SK-N-MC (cell line): ENCODE data around the gene NFATC2.

Experiments used
- DNase-seq: peaks from one replicate; pipeline ENCODE4 v3.0.0-alpha.2; 2011; ENCODE audit warnings: low read depth, low spot score
- H3K27ac ChIP-seq: fragments of 200-600 bp; sonication (generic); 2 replicates; pipeline ENCODE4 v1.5.1; 2016; ENCODE audit warnings: mixed run types
- H3K36me3 ChIP-seq: fragments of 200-600 bp; sonication (generic); 2 replicates; pipeline ENCODE4 v1.6.1; 2017; ENCODE audit warnings: antibody characterized with exemption, low read length, mixed read lengths; ENCODE audit not compliant: insufficient read depth
- H3K4me3 ChIP-seq: fragments of 200-600 bp; sonication (generic); 2 replicates; pipeline ENCODE4 v1.5.1; 2016
- H3K9ac ChIP-seq: fragments of 200-600 bp; sonication (generic); 2 replicates; pipeline ENCODE4 v1.8.0; 2017; ENCODE audit warnings: mixed run types, mixed read lengths; ENCODE audit not compliant: insufficient read length
- H3K9me3 ChIP-seq: fragments of 200-600 bp; sonication (generic); 2 replicates; pipeline ENCODE4 v1.6.1; 2017; ENCODE audit warnings: low read depth, mild to moderate bottlenecking, antibody characterized with exemption, low read length, moderate library complexity, mixed read lengths
- EZH2 ChIP-seq: fragments of 200-600 bp; sonication (generic); IDR thresholded peaks from one replicate; pipeline ENCODE4 v1.6.1; 2017; ENCODE audit warnings: antibody characterized with exemption
- FOXP2 ChIP-seq: optimal IDR thresholded peaks from 2 replicates; pipeline ENCODE3; 2011; ENCODE audit warnings: mild to moderate bottlenecking, moderate library complexity; ENCODE audit not compliant: insufficient read depth; ENCODE audit errors: extremely low read length, control extremely low read depth
- POLR2AphosphoS5 ChIP-seq: IDR thresholded peaks from 2 replicates; pipeline ENCODE4 v1.6.1; 2012; ENCODE audit warnings: mild to moderate bottlenecking, low read depth, low read length, borderline replicate concordance

NFATC2 gene

DNA sequence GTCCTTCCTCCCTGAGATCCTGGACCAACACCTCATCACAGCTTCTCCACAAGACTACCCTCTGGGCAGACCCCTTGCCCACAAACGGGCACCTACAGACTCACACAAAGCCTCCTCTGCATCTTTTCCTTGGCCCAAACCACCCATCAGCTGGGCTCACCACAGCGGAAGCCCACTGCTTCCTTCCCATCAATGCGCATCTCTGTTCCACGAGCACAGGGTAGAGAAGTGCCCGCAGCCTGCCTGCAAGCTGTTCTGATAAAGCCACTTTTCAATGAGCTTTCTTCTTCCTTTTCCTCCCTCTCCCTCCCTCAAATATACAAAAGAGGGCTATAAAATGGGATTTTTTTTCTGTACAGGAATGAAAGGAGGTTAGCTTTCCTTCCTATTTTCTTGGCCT is 111.2 kb downstream of the NFATC2 start:
- Histone ChIP-seq H3K9ac (no peak overlapping the region), H3K9me3 (no peaks in the 10 kb centered on the region), H3K4me3 (no peak overlapping the region), H3K27ac (no peak overlapping the region), H3K36me3 (no peaks in the 10 kb centered on the region)
- TF ChIP-seq POLR2AphosphoS5 (no peak), EZH2 (no peak), FOXP2 (no peak)
- no peak for DNase-seq

DNA sequence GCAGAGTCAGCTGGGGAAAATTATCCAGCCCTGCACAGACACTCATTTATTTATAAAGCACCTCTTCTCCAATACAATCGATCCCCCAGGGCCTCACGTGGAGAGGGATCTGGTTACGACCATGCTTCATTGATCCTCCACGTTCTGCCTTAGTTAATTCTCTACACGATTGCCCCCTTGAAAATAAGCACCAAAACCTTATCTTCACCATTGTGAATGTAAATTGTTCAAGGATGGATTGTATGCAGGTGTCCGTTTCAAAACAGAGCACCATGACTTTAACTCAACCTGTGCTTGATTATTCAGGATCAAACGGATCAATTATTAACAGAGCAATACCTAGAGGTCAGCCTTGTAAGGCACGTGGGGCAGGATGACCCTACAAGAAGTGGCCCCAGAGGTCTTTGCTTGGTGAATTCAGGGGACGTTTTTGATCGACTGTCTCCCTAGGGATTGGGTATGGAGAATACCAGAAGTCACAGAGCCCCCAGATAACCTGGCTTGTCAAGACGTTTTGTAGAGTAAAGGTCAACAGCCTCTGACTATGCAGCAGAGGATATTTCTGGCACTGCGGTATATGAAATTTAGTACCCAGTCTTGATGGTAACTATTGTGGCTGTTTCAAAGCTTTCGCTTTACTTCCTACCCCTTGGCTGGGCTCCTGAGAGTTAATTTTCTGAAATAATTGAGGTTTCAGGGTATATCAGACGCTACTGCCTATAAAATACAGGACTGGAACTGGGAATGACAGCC is 112.1 kb downstream of the NFATC2 start:
- Histone ChIP-seq H3K36me3 (no peaks in the 10 kb centered on the region), H3K4me3 (no peak overlapping the region), H3K9ac (no peak overlapping the region)

DNA sequence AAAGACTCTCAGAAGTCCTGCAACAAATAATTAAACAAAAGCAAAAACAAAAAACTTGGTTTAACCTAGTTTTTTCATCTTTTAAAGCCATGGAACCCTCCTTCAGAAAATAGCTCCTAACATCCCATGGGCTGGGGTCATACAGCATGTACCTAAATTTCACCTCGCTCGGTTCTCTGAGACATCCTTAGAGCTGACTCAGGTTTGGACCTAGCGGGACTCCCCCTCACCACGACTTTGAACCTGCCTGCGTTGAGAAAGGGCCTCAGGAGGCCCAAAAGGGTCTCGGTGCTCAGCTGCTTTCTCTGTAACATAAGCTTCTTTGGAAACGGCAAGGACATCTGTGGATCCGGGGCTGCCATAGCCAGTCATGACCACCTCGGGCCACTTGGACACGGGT is 112.8 kb downstream of the NFATC2 start:
- no peak for TF ChIP-seq EZH2
- TF ChIP-seq FOXP2, result no peak
- TF ChIP-seq POLR2AphosphoS5, result no peak
- Histone ChIP-seq H3K9me3 (no peaks in the 10 kb centered on the region), H3K4me3 (no peak overlapping the region), H3K9ac (no peak overlapping the region), H3K27ac (no peak overlapping the region), H3K36me3 (no peaks in the 10 kb centered on the region)
- DNase-seq, result no peak

More for the DNA sequence above, 112.1 kb downstream of the NFATC2 start:
- Histone ChIP-seq H3K9me3 (no peaks in the 10 kb centered on the region), H3K27ac (no peak overlapping the region)
- TF ChIP-seq POLR2AphosphoS5 (no peak), EZH2 (no peak), FOXP2 (no peak)
- no peak for DNase-seq

DNA sequence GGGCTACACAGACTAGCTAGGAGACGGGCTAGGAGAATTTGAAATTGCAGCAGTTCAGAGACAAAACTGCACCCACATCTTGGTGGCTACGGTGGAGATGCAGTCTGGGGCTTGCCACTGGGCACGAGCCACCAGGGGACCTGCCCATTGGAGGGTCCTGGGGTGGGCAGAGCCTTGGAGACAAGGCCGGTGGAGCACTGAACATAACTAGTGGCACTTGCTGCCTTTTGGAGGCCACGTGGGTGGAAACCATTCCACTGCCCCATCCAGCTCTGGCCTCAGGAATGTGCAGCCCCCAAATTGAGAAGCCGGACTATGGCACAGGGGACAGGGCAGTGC is 113.4 kb downstream of the NFATC2 start:
- TF ChIP-seq EZH2, result no peak
- TF ChIP-seq POLR2AphosphoS5, result no peak
- TF ChIP-seq FOXP2, result no peak
- H3K9ac ChIP-seq, result no peak overlapping the region
- H3K27ac ChIP-seq, result no peak overlapping the region
- H3K36me3 ChIP-seq, result no peaks in the 10 kb centered on the region
- no peaks in the 10 kb centered on the region for H3K9me3 ChIP-seq
- no peak for DNase-seq
- no peak overlapping the region for H3K4me3 ChIP-seq

DNA sequence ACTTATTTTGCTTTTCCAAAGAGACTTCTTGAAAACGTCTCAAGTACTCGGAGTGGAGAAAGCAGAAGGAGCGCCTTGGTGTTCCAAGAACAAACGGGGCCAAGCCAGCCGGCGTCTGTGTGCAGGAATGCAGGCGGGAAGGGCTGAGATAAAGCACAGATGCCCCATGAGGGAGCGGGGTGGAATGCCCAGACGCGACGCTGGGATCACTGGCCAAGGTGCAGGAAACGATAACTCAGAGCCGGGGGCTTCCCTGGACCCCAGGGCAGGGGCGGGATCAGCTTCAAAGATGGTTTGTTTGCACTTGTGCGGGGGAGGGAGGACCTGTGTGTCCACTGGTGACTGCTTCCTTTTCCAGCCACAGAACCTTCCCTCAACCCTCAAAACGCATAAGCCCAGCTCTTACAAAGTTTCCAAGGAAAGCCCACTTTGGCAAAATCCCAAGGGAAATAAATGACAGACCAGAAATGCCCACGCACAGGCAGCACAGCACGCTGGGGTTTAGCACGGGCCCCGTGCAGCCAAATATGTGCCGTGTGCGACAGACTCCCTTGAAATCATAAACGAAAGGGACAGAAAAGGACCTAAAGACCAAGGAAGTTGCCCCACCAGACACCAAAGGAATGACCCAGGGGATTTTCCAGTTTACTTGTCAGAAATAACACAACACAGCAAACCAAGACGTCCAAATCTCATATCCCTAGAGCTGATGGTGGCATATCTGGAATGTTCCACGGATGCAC is 113.9 kb downstream of the NFATC2 start:
- no peak overlapping the region for H3K9ac ChIP-seq
- no peaks in the 10 kb centered on the region for H3K36me3 ChIP-seq
- H3K4me3 ChIP-seq, result no peak overlapping the region
- no peak for TF ChIP-seq POLR2AphosphoS5
- no peak for TF ChIP-seq FOXP2
- no peak for TF ChIP-seq EZH2
- H3K27ac ChIP-seq, result no peak overlapping the region
- DNase-seq, result no peak
- no peaks in the 10 kb centered on the region for H3K9me3 ChIP-seq

DNA sequence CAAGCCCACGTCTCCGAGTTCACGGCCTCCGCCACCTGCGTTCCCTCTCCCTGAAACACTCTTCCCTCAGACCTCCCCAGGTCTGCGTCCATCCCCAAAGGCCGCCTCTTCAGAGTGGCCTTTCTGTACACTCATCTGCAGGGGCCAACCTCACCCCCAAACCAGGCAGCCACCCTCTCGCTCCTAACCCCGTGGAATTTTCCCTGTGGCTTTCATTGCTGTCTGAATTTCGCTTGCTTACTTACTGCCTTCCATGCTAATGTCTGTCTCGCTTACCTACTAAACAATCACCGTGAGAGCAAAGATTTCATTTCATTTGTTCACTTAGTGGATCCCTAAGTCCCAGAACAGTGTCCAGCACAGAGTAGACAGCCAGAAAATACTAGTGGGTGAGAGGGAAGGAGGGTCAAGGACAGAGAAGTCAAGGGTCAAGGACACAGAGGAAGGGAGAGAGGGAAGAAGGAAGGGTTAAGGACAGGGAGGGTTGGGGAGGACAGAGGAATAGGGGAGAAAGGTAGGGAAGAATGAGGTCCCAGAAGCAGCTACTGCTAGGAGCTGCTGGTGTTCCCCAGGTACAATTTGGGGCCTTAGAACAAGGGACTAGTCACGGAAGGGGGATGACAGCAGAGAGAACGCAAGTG is 114.7 kb downstream of the NFATC2 start:
- H3K4me3 ChIP-seq, result no peak overlapping the region
- no peaks in the 10 kb centered on the region for H3K9me3 ChIP-seq
- no peak for DNase-seq
- no peaks in the 10 kb centered on the region for H3K36me3 ChIP-seq
- no peak overlapping the region for H3K9ac ChIP-seq
- no peak for TF ChIP-seq EZH2
- no peak for TF ChIP-seq FOXP2
- no peak for TF ChIP-seq POLR2AphosphoS5
- no peak overlapping the region for H3K27ac ChIP-seq

DNA sequence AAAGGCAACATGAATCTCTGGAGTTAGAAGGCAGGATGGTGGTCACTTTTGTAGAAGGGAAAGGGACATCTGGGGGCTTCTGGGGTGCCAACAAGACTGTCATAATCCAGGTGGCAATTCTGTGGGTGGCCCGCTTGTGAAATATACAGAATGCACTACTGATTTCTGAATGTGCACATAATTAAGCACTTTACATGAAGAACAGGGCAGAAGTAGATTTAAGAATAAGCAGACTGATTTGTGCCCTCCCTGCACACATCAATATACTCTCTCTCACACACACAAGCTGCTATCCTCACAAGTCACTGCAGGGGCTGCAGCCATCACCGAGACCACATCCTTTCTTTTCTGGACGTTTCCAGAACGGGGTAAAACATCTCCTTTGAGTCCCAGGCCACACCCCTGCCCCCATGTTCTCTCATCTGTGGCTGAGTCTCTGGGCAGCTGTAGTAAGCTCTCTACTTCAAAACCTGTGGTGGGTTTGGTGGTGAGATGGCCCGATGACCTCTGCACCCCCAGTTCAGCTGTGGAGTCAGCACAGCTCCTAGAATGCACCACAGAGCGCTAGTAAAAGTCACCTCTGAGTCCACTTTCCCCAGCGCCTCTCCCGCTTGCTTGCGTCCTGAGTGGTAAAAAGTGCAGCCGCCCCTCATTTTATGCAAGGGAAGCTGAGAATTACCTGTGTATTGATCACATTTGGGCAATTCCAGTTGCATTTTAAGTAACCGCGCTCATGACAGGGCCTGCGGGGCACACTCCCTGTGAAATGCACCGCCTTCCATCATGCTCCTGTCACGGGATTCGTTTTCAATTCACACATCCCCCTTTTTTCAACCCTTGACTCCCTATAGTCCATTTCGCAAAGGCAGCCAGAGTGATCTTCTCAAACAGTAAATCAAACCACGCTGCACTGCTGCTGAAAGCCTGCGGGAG is 115.5 kb downstream of the NFATC2 start:
- H3K4me3 ChIP-seq, result no peak overlapping the region
- no peak for TF ChIP-seq EZH2
- no peak for TF ChIP-seq FOXP2
- TF ChIP-seq POLR2AphosphoS5, result no peak
- H3K9ac ChIP-seq, result no peak overlapping the region
- H3K27ac ChIP-seq, result no peak overlapping the region
- no peaks in the 10 kb centered on the region for H3K9me3 ChIP-seq
- H3K36me3 ChIP-seq, result no peaks in the 10 kb centered on the region
- no peak for DNase-seq

DNA sequence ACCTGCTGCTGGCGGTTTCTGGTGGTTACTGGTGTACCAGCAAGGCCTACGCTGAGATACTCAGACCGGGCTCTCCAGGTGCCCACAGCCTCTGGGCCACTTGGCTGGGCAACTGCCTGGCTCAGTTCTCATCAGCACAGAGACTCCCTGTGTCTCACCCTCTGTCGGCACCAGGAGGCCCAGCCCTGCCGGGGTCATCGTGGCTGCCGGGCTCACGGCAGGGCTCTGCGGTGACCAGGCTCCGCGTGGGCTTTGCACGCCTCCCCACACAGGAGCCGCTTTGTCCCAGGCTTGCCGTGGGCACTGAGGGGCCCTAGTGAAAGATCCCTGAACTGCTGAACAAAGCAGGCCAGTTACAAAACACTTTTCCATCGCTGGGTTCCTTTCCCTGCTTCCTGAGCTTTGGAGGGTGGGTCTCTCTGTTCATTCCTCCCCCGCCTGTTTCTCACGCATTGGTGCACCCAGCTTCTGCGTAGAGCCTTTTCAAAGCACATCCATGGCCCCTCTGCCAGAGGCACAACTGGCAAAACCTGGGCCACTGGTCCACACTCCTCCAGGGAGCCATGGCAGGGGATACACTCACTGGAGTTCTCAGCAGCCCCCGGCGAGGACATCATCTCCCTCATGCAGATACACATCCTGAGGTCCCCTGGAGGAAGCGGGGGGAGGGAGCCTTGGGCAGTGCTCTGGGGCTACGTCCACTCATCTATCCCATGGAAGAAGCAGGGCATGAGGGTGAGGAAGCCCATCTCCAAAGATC is 117.0 kb downstream of the NFATC2 start:
- no peaks in the 10 kb centered on the region for H3K9me3 ChIP-seq
- H3K27ac ChIP-seq, result no peak overlapping the region
- DNase-seq, result no peak
- no peak overlapping the region for H3K4me3 ChIP-seq
- H3K9ac ChIP-seq, result no peak overlapping the region
- TF ChIP-seq FOXP2 (no peak), POLR2AphosphoS5 (no peak), EZH2 (no peak)
- no peaks in the 10 kb centered on the region for H3K36me3 ChIP-seq
